T-cell (primary cell): ENCODE measurements around the gene EP400. TPM values are rescaled to one million over a fixed set of nuclear protein-coding genes. Genes with fewer than 3 reads are reported as not detected.
A peak's percentile ranks its signal among the peaks of the same experiment; 100 is the strongest.

Experiments
- ATAC-seq, 4 experiments: fragments of 200-7000 bp in 3 of 4; fragments of 150-1000 bp in 1 of 4; cut with Tn5 transposase; replicated peaks in 1 of 4; 1 replicate in 3 of 4; 2 replicates in 1 of 4; pipeline ENCODE4 v1.10.0; 2021; ENCODE audit warnings: moderate library complexity in 3 of 4, mild to moderate bottlenecking in 2 of 4, moderate number of reproducible peaks in 1 of 4
- CTCF ChIA-PET, 2 donors: fragments of 300-600 bp; sonication (Branson Sonifier 250); formaldehyde crosslinking; loops; one replicate each; lab custom pipeline; 2022; ENCODE audit warnings: antibody characterized with exemption in 2 of 2; lab: Charles Lee
- POLR2A ChIA-PET, 2 donors: fragments of 300-600 bp; sonication (Branson Sonifier 250); formaldehyde crosslinking; loops; one replicate each; lab custom pipeline; 2022; ENCODE audit warnings: antibody characterized with exemption in 2 of 2; lab: Charles Lee
- DNase-seq, 35 experiments: peaks; one replicate each; pipeline versions ENCODE4 v3.0.0 to v3.0.0-alpha.2; 2013 to 2023
- H3K27ac ChIP-seq: one replicate; pipeline ENCODE4 v1.5.1; 2013; ENCODE audit warnings: low read length
- H3K27me3 ChIP-seq, 2 experiments: replicated peaks in 1 of 2; 1 replicate in 1 of 2; 2 replicates in 1 of 2; pipeline versions ENCODE4 v1.6.1 to v1.7.0; 2013; ENCODE audit warnings: low read length in 1 of 2, mixed read lengths in 1 of 2; ENCODE audit not compliant: control insufficient read depth in 2 of 2, insufficient read depth in 2 of 2; ENCODE audit errors: extremely low read depth in 1 of 2
- H3K36me3 ChIP-seq, 2 donors: 1 replicate in 1 of 2; 2 replicates in 1 of 2; pipeline versions ENCODE4 v1.6.1 to v1.7.0; 2013; ENCODE audit warnings: low read length in 1 of 2; ENCODE audit not compliant: control insufficient read depth in 2 of 2, insufficient read depth in 1 of 2; ENCODE audit errors: extremely low read depth in 1 of 2
- H3K4me1 ChIP-seq, 2 experiments: 1 replicate in 1 of 2; 2 replicates in 1 of 2; pipeline versions ENCODE4 v1.6.1 to v1.7.0; 2013; ENCODE audit warnings: low read length in 2 of 2, mixed read lengths in 1 of 2; ENCODE audit not compliant: insufficient read depth in 2 of 2, control insufficient read depth in 1 of 2; ENCODE audit errors: extremely low read depth in 1 of 2
- H3K4me3 ChIP-seq, 2 donors: 1 replicate in 1 of 2; 2 replicates in 1 of 2; pipeline versions ENCODE4 v1.5.1 to v1.7.0; 2013; ENCODE audit warnings: mild to moderate bottlenecking in 2 of 2, low read length in 1 of 2, moderate library complexity in 1 of 2; ENCODE audit not compliant: control insufficient read depth in 1 of 2; ENCODE audit errors: extremely low read depth in 1 of 2
- H3K9me3 ChIP-seq: 2 replicates; pipeline ENCODE4 v1.7.0; 2013
- H3K27ac Mint-ChIP-seq, 2 donors: one replicate each; pipeline ENCODE4 v1.8.0; 2020 to 2021; ENCODE audit warnings: mild to moderate bottlenecking in 2 of 2, mixed read lengths in 2 of 2
- H3K27me3 Mint-ChIP-seq, 2 donors: one replicate each; pipeline ENCODE4 v1.8.0; 2021 to 2022; ENCODE audit warnings: mixed read lengths in 2 of 2
- H3K36me3 Mint-ChIP-seq: one replicate; pipeline ENCODE4 v1.8.0; 2021; ENCODE audit warnings: mixed read lengths
- H3K4me1 Mint-ChIP-seq, 3 donors: one replicate each; pipeline ENCODE4 v1.8.0; 2020 to 2022; ENCODE audit warnings: mixed read lengths in 3 of 3, mild to moderate bottlenecking in 1 of 3
- H3K4me3 Mint-ChIP-seq, 3 donors: one replicate each; pipeline ENCODE4 v1.8.0; 2020 to 2022; ENCODE audit warnings: mild to moderate bottlenecking in 3 of 3, mixed read lengths in 3 of 3, moderate library complexity in 3 of 3
- H3K9me3 Mint-ChIP-seq, 3 donors: one replicate each; pipeline ENCODE4 v1.8.0; 2020 to 2022; ENCODE audit warnings: mixed read lengths in 3 of 3
- WGBS: methylation state at CpG from one replicate; pipeline ENCODE4 v1.1.5; 2013; ENCODE audit warnings: missing lambda C conversion rate; ENCODE audit not compliant: insufficient coverage; 5-methylcytosine and 5-hydroxymethylcytosine counted together
- total RNA-seq, 35 experiments: library from RNA in 6 of 35; stranded (reverse) in 6 of 35; fragments of 120-200 nt in 1 of 35; gene quantifications; one replicate each; pipeline versions ENCODE4 v1.2.1 to v1.2.4 and lab custom pipeline; 2013 to 2026

EP400 gene, protein sequence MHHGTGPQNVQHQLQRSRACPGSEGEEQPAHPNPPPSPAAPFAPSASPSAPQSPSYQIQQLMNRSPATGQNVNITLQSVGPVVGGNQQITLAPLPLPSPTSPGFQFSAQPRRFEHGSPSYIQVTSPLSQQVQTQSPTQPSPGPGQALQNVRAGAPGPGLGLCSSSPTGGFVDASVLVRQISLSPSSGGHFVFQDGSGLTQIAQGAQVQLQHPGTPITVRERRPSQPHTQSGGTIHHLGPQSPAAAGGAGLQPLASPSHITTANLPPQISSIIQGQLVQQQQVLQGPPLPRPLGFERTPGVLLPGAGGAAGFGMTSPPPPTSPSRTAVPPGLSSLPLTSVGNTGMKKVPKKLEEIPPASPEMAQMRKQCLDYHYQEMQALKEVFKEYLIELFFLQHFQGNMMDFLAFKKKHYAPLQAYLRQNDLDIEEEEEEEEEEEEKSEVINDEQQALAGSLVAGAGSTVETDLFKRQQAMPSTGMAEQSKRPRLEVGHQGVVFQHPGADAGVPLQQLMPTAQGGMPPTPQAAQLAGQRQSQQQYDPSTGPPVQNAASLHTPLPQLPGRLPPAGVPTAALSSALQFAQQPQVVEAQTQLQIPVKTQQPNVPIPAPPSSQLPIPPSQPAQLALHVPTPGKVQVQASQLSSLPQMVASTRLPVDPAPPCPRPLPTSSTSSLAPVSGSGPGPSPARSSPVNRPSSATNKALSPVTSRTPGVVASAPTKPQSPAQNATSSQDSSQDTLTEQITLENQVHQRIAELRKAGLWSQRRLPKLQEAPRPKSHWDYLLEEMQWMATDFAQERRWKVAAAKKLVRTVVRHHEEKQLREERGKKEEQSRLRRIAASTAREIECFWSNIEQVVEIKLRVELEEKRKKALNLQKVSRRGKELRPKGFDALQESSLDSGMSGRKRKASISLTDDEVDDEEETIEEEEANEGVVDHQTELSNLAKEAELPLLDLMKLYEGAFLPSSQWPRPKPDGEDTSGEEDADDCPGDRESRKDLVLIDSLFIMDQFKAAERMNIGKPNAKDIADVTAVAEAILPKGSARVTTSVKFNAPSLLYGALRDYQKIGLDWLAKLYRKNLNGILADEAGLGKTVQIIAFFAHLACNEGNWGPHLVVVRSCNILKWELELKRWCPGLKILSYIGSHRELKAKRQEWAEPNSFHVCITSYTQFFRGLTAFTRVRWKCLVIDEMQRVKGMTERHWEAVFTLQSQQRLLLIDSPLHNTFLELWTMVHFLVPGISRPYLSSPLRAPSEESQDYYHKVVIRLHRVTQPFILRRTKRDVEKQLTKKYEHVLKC (N-terminal part only)
- 10 to 100 TPM; 75.7 to 84.3 (median 79.2) TPM for total RNA-seq
- 30.3 TPM for total RNA-seq (2013)
- 56.9 to 138 (median 100.0) reads per million in 29 experiments for total RNA-seq (lab: John Stamatoyannopoulos, UW)

DNA sequence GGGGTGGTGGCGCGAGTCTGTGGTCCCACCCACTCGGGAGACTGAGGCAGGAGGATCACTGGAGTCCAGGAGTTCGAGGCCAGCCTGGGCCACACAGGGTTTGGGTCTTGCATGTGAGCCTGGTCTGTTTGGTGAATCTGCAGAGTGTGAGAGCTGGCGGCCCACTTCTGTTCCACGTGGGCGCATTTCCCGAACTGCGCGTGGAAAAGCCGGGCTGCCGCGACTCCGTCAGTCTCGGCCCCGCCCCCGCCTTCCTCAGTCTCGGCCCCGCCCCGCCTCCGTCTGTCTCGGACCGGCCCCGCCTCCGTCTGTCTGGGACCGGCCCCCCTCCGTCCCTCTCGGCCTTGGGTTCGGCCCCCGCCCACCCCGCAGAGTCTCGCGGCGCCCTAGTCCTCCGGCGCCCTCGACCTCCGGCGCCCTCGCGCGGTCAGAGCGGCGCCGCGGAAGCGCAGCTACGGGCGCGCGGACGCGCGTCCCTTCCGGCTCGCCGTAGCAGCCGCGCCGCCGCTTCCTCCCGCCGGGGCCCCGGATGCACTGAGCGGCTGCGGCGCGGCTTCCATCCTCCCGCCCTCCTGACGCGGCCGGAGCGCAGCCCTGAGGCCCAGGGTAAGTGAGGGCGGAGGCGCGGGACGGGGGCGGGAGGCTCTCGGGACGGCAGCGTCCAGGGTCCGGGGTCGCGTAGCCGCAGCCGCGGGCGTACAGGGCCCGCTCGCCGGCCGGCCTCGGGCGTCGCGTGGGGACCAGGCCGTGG, at the start of gene EP400:
Gene EP400 (plus strand): TSS at position 512 of the 751 bp plus-strand sequence. CDS start 10,678 bp downstream, outside the sequence.
- Mint-ChIP-seq H3K4me3 (peak within 1 kb of the TSS; percentile 89 to 93 (median 91)), H3K27me3 (no peaks in the 10 kb centered on the region), H3K9me3 (no peaks in the 10 kb centered on the region), H3K36me3 (peaks cover 7% of the 10 kb centered on the region), H3K27ac (peak within 1 kb of the TSS; percentile 87 to 90), H3K4me1 (peaks cover 28 to 44% (median 43%) of the 10 kb centered on the region in 3 donors)
- H3K9me3 ChIP-seq: no peaks in the 10 kb centered on the region
- peak within 1 kb of the TSS; percentile 60 for H3K27ac ChIP-seq
- POLR2A ChIA-PET: interaction anchor here (0.6 to 0.9 kb wide), 3 partner anchors 32 to 106 kb away, joined by 3 to 9 read pairs (median 3); no protein-coding TSS in a partner anchor
- H3K36me3 ChIP-seq: peaks cover 1 to 2% of the 10 kb centered on the region in 2 donors
- WGBS: under 1% methylated on average over 94 of the region's 97 CpGs
- peak; percentile 89 to 96 (median 94) for ATAC-seq
- DNase-seq: peak; percentile 71 to 96 (median 84)
- H3K27me3 ChIP-seq: no peaks in the 10 kb centered on the region
- H3K4me1 ChIP-seq: peaks cover 4 to 42% of the 10 kb centered on the region in 2 experiments
- CTCF ChIA-PET: interaction anchor here (0.5 to 1.8 kb wide), 6 partner anchors 10 to 1141 kb away, joined by 3 to 9 read pairs (median 4); no protein-coding TSS in a partner anchor
- peak within 1 kb of the TSS; percentile 73 to 89 for H3K4me3 ChIP-seq

DNA sequence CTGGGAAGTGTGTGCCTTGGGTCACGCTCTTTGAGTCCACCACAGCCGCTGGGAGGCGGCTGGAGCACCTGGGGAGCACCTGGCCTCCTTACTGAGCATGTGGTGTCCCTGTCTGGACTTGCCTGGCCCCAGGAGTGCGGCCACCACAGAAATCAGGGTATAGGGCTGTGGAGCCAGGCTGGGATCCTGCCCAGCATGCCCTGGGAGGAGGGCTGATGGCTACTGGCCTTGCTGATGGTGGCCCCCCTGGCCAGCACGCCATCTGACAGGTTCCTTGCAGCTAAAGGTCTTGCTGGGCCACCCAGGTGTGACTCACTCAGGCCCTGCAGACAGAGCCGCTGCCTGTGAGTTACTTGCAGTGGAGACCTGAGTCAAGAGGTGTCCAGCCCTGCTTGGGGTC, 49.3 kb upstream of the EP400 start:
- ATAC-seq: no peak
- Mint-ChIP-seq H3K4me1 (peaks cover 25 to 46% (median 41%) of the 10 kb centered on the region in 3 donors), H3K27ac (no peak overlapping the region), H3K36me3 (no peaks in the 10 kb centered on the region), H3K4me3 (no peak overlapping the region), H3K9me3 (no peaks in the 10 kb centered on the region), H3K27me3 (no peaks in the 10 kb centered on the region)
- no peak for DNase-seq
- Histone ChIP-seq H3K27me3 (no peaks in the 10 kb centered on the region), H3K9me3 (no peaks in the 10 kb centered on the region), H3K36me3 (no peaks in the 10 kb centered on the region), H3K4me1 (peaks cover 14 to 50% of the 10 kb centered on the region in 2 experiments), H3K27ac (no peak overlapping the region), H3K4me3 (no peak overlapping the region)
- 97% methylated on average over 5 of the region's 6 CpGs for WGBS
- CTCF ChIA-PET: no interaction called here
- POLR2A ChIA-PET: no interaction called here

DNA sequence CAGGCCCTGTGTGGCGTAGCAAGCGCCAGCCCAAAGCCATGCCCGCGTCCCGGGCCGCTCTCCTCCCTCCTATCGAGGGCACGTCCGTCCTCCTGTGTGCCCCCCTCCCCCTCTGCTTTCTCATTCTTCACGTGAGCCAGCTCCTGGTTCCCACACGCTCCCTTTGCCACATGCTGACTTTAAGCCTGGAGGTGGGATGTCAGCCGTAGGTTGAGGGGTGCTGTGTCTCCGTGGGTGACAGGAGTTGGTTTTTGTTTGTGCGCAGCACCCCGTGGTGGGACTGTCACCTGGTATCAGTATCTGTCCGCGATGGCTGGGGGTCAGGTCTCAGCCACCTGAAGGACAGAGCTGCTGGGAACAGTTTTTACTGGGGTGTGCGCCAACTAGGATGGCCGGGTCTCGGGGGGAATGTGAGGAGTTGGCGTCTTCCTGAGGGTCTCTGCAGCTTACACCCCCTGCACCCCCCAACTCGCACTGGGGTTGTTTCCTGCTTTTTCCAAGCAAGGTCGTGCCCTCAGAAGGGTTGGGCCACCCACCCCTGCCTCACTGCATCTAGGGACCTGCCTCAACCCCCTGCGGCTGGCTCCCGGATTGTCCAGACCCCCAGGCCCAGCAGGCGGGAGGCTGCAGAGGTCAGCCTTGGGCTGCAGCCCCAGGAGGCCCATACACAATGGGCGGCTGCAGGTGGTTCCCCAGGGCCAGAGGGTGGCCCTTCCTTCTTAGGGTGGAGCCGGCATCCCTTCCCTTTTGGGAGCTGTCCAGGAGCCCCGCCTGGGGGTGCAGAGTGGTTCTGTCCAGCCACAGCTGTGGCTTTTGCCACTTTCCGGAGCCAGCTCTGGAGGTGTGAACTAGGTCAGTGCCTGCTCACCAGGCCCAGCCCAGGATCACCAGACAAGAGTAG, 48.1 kb upstream of the EP400 start:
- Mint-ChIP-seq H3K9me3 (no peaks in the 10 kb centered on the region), H3K4me1 (peaks cover 28 to 43% (median 41%) of the 10 kb centered on the region in 3 donors), H3K27me3 (no peaks in the 10 kb centered on the region), H3K4me3 (no peak overlapping the region), H3K36me3 (no peaks in the 10 kb centered on the region), H3K27ac (no peak overlapping the region)
- Histone ChIP-seq H3K36me3 (peaks cover 4% of the 10 kb centered on the region in 2 donors), H3K4me3 (no peak overlapping the region), H3K27me3 (no peaks in the 10 kb centered on the region), H3K9me3 (no peaks in the 10 kb centered on the region), H3K27ac (no peak overlapping the region), H3K4me1 (peaks cover 8 to 43% of the 10 kb centered on the region in 2 experiments)
- ATAC-seq: no peak
- 90% methylated on average over 11 of the region's 30 CpGs for WGBS
- POLR2A ChIA-PET: no interaction called here
- DNase-seq: no peak
- CTCF ChIA-PET: no interaction called here

DNA sequence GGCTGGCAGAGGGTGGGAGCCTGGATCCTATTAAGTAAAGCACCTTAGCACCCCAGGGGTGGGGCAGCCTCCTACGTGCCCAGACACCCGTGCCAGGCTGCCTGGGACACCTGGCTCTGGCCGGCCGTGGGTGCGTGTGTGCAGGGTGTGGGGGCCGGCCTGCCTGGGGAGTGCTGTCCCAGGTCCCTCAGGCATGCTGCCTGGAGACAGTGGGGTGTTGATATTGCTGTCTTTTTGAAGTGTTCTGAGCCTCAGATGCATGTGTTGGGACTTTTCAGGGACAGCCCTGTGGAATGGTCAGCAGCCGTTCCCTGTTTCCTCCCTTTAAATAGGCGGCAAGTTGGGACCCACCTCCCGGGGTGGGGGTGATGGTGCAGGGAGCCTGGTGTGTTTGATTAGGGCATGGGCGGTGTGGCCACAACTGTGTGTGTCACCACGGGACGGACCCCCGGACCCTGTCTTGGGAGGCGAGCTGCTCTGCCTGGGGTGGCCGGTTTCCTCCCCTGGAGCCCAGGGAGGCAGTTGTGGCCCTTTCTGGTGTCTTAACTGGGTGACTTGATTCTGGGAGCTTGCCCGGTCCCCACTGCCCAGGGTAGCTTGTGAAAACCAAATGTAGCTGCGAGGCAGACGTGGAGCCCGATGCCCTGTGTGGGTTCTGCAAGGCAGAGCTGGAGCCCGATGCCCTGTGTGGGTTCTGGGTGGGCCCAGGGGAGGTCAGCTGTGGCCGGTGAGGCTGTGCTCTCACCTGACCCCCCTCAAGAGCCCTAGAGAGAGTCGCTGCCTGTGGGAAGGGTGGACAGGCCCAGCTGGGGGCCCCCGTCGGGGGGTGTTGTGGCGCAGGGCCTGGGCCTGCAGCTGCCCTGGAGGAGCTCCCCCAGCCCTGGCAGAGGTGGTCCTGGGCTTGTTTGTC, 47.2 kb upstream of the EP400 start:
- POLR2A ChIA-PET: no interaction called here
- H3K27ac Mint-ChIP-seq: no peak overlapping the region
- no peaks in the 10 kb centered on the region for H3K9me3 Mint-ChIP-seq
- H3K27me3 Mint-ChIP-seq: no peaks in the 10 kb centered on the region
- DNase-seq (no peak), ATAC-seq (no peak)
- Histone ChIP-seq H3K27me3 (no peaks in the 10 kb centered on the region), H3K36me3 (peaks cover 6 to 7% of the 10 kb centered on the region in 2 donors), H3K4me1 (peaks cover 5 to 35% of the 10 kb centered on the region in 2 experiments), H3K4me3 (no peak overlapping the region), H3K9me3 (no peaks in the 10 kb centered on the region), H3K27ac (no peak overlapping the region)
- H3K4me1 Mint-ChIP-seq: peaks cover 19 to 35% (median 34%) of the 10 kb centered on the region in 3 donors
- H3K4me3 Mint-ChIP-seq: no peak overlapping the region
- 94% methylated on average over 20 of the region's 25 CpGs for WGBS
- CTCF ChIA-PET: no interaction called here
- H3K36me3 Mint-ChIP-seq: no peaks in the 10 kb centered on the region
